ENCODE measurements around the gene SMIM17. TPM values are rescaled to one million over a fixed set of nuclear protein-coding genes. Genes with fewer than 3 reads are reported as not detected.

SMIM17 gene
- total RNA-seq, 3 donors from 2014 or later: not detected

Other genes starting within 250 kb of the SMIM17 start
- gene ZNF582, start 249.6 kb upstream of the SMIM17 start, total RNA-seq: 1 to 10 TPM; 1.7 to 1.9 (median 1.9) TPM
- gene ZNF583, start 238.8 kb upstream of the SMIM17 start, total RNA-seq: 1 to 10 TPM; 3.4 to 5.0 (median 4.7) TPM
- 1 to 10 TPM in 1 of 3 donors, under 1 TPM in 2; 0.82 to 1.7 (median 0.92) TPM for gene ZNF667, start 165.8 kb upstream of the SMIM17 start, total RNA-seq
- under 1 TPM; 0.23 to 0.40 (median 0.33) TPM for gene ZNF471, start 135.3 kb upstream of the SMIM17 start, total RNA-seq
- gene ZFP28, start 104.2 kb upstream of the SMIM17 start, total RNA-seq: 1 to 10 TPM; 1.1 to 2.3 (median 1.4) TPM
- gene ZNF470, start 75.7 kb upstream of the SMIM17 start, total RNA-seq: 1 to 10 TPM; 1.4 to 1.8 (median 1.7) TPM
- gene ZNF71, start 47.9 kb upstream of the SMIM17 start, total RNA-seq: 1 to 10 TPM; 6.3 to 7.1 (median 6.4) TPM
- 1 to 10 TPM; 1.7 to 3.4 (median 2.7) TPM for gene ZNF835, start 28.6 kb downstream of the SMIM17 start, total RNA-seq
- under 1 TPM; 0.11 to 0.27 (median 0.18) TPM for gene PEG3, start 197.6 kb downstream of the SMIM17 start, total RNA-seq
- gene ZIM2, start 197.6 kb downstream of the SMIM17 start, total RNA-seq: not detected

Measured in activated T-cell treated with anti-CD3 and anti-CD28 coated beads, Interleukin-2, amount 50 U/mL, for 4 hours (primary cell).